WERI-Rb-1 (cell line): ENCODE results near the gene FHAD1.
"Not testable (repeated sequence)": the region's sequence is repeated elsewhere in the genome, so short reads cannot be mapped to it uniquely, and the experiment has no call there.

ENCODE experiments used
- DNase-seq: peaks from one replicate; pipeline ENCODE4 v3.0.0-alpha.2; 2020
- H3K27ac ChIP-seq: fragments of 250-450 bp; sonication (Bioruptor Pico); 2 replicates; pipeline ENCODE4 v1.5.1; 2020; ENCODE audit warnings: mild to moderate bottlenecking, moderate library complexity
- H3K27me3 ChIP-seq: fragments of 250-450 bp; sonication (Bioruptor Pico); 2 replicates; pipeline ENCODE4 v1.5.1; 2021; ENCODE audit warnings: mild to moderate bottlenecking, low read depth, moderate library complexity; ENCODE audit not compliant: insufficient read depth, severe bottlenecking
- H3K36me3 ChIP-seq: fragments of 250-450 bp; sonication (Bioruptor Pico); 2 replicates; pipeline ENCODE4 v1.5.1; 2020; ENCODE audit warnings: mild to moderate bottlenecking, moderate library complexity
- H3K4me3 ChIP-seq: 2 replicates; pipeline ENCODE4 v1.5.1; 2011; ENCODE audit warnings: low read depth, mild to moderate bottlenecking, control low read depth, low read length
- H3K9me3 ChIP-seq: fragments of 250-450 bp; sonication (Bioruptor Pico); 2 replicates; pipeline ENCODE4 v1.5.1; 2021; ENCODE audit warnings: mild to moderate bottlenecking, moderate library complexity; ENCODE audit not compliant: severe bottlenecking
- CTCF ChIP-seq: IDR thresholded peaks from 2 replicates; pipeline ENCODE4 v1.5.1; 2011; ENCODE audit warnings: low read depth, mild to moderate bottlenecking, control low read depth, inconsistent platforms, low read length

FHAD1 gene

GRCh38 chr1:15289251-15289651, 42.2 kb downstream of the FHAD1 start:
- no peak for TF ChIP-seq CTCF
- H3K9me3 ChIP-seq = no peaks in the 10 kb centered on the region
- no peaks in the 10 kb centered on the region for H3K27me3 ChIP-seq
- no peak overlapping the region for H3K4me3 ChIP-seq
- H3K27ac ChIP-seq = no peak overlapping the region
- H3K36me3 ChIP-seq = no peaks in the 10 kb centered on the region
- DNase-seq = no peak

- DNase-seq = no peak
- no peak for TF ChIP-seq CTCF
- Histone ChIP-seq H3K27ac (no peak overlapping the region), H3K27me3 (no peaks in the 10 kb centered on the region), H3K36me3 (no peaks in the 10 kb centered on the region), H3K9me3 (no peaks in the 10 kb centered on the region), H3K4me3 (no peak overlapping the region)
Observed at GRCh38 chr1:15290382-15290781, 43.4 kb downstream of the FHAD1 start.

- H3K27ac ChIP-seq = no peak overlapping the region
- no peak for TF ChIP-seq CTCF
Observed at GRCh38 chr1:15295696-15296095, 48.7 kb downstream of the FHAD1 start.

GRCh38 chr1:15296585-15297321, 49.7 kb downstream of the FHAD1 start:
- H3K9me3 ChIP-seq = peaks cover 5% of the 10 kb centered on the region
- H3K27ac ChIP-seq = no peak overlapping the region
- no peak for TF ChIP-seq CTCF
- no peaks in the 10 kb centered on the region for H3K36me3 ChIP-seq
- H3K4me3 ChIP-seq = no peak overlapping the region
- H3K27me3 ChIP-seq = no peaks in the 10 kb centered on the region
- DNase-seq = no peak

More at GRCh38 chr1:15295696-15296095, 48.7 kb downstream of the FHAD1 start:
- no peak for DNase-seq
- Histone ChIP-seq H3K27me3 (no peaks in the 10 kb centered on the region), H3K4me3 (no peak overlapping the region), H3K9me3 (peaks cover 5% of the 10 kb centered on the region), H3K36me3 (no peaks in the 10 kb centered on the region)

GRCh38 chr1:15297975-15298374, 51.0 kb downstream of the FHAD1 start:
- H3K27me3 ChIP-seq, H3K9me3 ChIP-seq, H3K4me3 ChIP-seq, DNase-seq, H3K27ac ChIP-seq, H3K36me3 ChIP-seq: not testable (repeated sequence)

GRCh38 chr1:15299179-15299578, 52.2 kb downstream of the FHAD1 start:
- Histone ChIP-seq H3K36me3 (no peaks in the 10 kb centered on the region), H3K27ac (no peak overlapping the region), H3K9me3 (peaks cover 5% of the 10 kb centered on the region), H3K27me3 (no peaks in the 10 kb centered on the region), H3K4me3 (no peak overlapping the region)
- TF ChIP-seq CTCF = no peak
- no peak for DNase-seq
